ENCODE data around the gene NXNL1. TPM values are rescaled to one million over a fixed set of nuclear protein-coding genes. Genes with fewer than 3 reads are reported as not detected.

Gene NXNL1
- total RNA-seq, 1 experiment from 2014 or later: not detected

DNA sequence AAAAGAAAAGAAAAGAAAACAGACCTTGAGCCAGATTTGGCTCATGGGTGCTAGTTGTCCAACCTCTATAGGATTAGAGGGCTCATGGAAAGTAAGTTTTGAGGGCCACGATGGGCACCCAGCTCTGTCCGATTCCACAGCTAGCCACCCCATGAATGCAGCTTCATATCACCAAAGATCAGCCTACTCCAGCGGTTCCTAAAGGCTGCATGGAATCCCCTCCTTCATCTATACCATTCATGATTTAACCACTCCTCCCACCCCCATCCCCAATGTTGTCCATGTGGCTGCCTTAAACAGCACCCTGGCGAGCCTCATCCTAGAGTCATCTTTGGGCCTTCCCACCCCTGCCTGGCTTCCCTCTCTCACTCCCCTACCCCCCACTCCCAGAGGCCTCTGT, 38.8 kb downstream of the NXNL1 start:
- ChIA-PET CTCF (interaction anchor here (0.5 kb wide), 1 partner anchor 113 kb away, joined by 4 read pairs; no protein-coding TSS in a partner anchor), POLR2A (no interaction called here)
- H3K4me3 Mint-ChIP-seq: no peak overlapping the region
- DNase-seq (ENCODE audit: low spot score) (no peak), ATAC-seq (no peak)
- TF ChIP-seq FOXK1 (CRISPR knock-in tag; IDR thresholded peaks at IDR 0.05): no peak
- no peak for TF ChIP-seq NFATC4 (CRISPR knock-in tag; IDR thresholded peaks at IDR 0.05)
- TF ChIP-seq ZNF425 (CRISPR knock-in tag; conservative IDR thresholded peaks at IDR 0.05): no peak
- no peak for TF ChIP-seq TP53 (CRISPR knock-in tag; IDR thresholded peaks at IDR 0.05)
- peaks cover 29% of the 10 kb centered on the region for H3K4me1 Mint-ChIP-seq
- H3K27ac Mint-ChIP-seq: no peak overlapping the region
- no peaks in the 10 kb centered on the region for H3K9me3 Mint-ChIP-seq
- H3K36me3 Mint-ChIP-seq: peaks cover 4% of the 10 kb centered on the region
- peaks cover 6% of the 10 kb centered on the region for H3K27me3 Mint-ChIP-seq (ENCODE audit: low read depth)

GRCh38 chr19:17420475-17420924, 40.2 kb downstream of the NXNL1 start:
- Mint-ChIP-seq H3K9me3 (no peaks in the 10 kb centered on the region), H3K27ac (no peak overlapping the region), H3K27me3 (ENCODE audit: low read depth) (peaks cover 21% of the 10 kb centered on the region), H3K4me3 (peak overlapping the region; percentile 83), H3K36me3 (peaks cover 4% of the 10 kb centered on the region), H3K4me1 (peaks cover 38% of the 10 kb centered on the region)
- ChIA-PET POLR2A (interaction anchor here (1.8 kb wide), 2 partner anchors 15 to 17 kb away, joined by 11 to 27 read pairs; partner anchors contain the start of gene BST2), CTCF (interaction anchor here (1.4 to 2.7 kb wide), 4 partner anchors 9 to 34 kb away, joined by 6 to 17 read pairs (median 9); no protein-coding TSS in a partner anchor)
- ATAC-seq (peak; percentile 5; the same call in 1 of the 2 replicates), DNase-seq (ENCODE audit: low spot score) (peak; percentile 59)
- TF ChIP-seq ZNF425 (CRISPR knock-in tag; conservative IDR thresholded peaks at IDR 0.05) (no peak), KAT7 (CRISPR knock-in tag; IDR thresholded peaks at IDR 0.05; ENCODE audit: borderline replicate concordance) (0 out of 2 replicates have a peak, but pooled peaks have one; percentile 70), ATF2 (CRISPR knock-in tag; IDR thresholded peaks at IDR 0.05; ENCODE audit: borderline replicate concordance, low read depth) (no peak), ZNF263 (CRISPR knock-in tag; IDR thresholded peaks at IDR 0.05; ENCODE audit: low read depth) (peak; percentile 99), GABPB1 (CRISPR knock-in tag; IDR thresholded peaks at IDR 0.05) (peak; percentile 36; the same call in 1 of the 2 replicates), TEAD4 (CRISPR knock-in tag; IDR thresholded peaks at IDR 0.05) (no peak), CTCF (IDR thresholded peaks at IDR 0.05) (no peak), FOXP4 (CRISPR knock-in tag; IDR thresholded peaks at IDR 0.05) (no peak), ETV6 (CRISPR knock-in tag; IDR thresholded peaks at IDR 0.05) (0 out of 2 replicates have a peak, but pooled peaks have one; percentile 31), NR1H2 (CRISPR knock-in tag; IDR thresholded peaks at IDR 0.05) (no peak), ESRRA (CRISPR knock-in tag; IDR thresholded peaks at IDR 0.05; ENCODE audit: borderline replicate concordance) (no peak), RELA (CRISPR knock-in tag; IDR thresholded peaks at IDR 0.05; ENCODE audit: borderline replicate concordance) (peak; percentile 40; the same call in 1 of the 2 replicates), ATF1 (CRISPR knock-in tag; IDR thresholded peaks at IDR 0.05) (no peak)
- TF ChIP-seq, protein P1, sequence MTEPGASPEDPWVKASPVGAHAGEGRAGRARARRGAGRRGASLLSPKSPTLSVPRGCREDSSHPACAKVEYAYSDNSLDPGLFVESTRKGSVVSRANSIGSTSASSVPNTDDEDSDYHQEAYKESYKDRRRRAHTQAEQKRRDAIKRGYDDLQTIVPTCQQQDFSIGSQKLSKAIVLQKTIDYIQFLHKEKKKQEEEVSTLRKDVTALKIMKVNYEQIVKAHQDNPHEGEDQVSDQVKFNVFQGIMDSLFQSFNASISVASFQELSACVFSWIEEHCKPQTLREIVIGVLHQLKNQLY (CRISPR knock-in tag; IDR thresholded peaks at IDR 0.05): no peak
- TF ChIP-seq, protein P2, sequence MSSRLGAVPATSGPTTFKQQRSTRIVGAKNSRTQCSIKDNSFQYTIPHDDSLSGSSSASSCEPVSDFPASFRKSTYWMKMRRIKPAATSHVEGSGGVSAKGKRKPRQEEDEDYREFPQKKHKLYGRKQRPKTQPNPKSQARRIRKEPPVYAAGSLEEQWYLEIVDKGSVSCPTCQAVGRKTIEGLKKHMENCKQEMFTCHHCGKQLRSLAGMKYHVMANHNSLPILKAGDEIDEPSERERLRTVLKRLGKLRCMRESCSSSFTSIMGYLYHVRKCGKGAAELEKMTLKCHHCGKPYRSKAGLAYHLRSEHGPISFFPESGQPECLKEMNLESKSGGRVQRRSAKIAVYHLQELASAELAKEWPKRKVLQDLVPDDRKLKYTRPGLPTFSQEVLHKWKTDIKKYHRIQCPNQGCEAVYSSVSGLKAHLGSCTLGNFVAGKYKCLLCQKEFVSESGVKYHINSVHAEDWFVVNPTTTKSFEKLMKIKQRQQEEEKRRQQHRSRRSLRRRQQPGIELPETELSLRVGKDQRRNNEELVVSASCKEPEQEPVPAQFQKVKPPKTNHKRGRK (CRISPR knock-in tag; IDR thresholded peaks at IDR 0.05; ENCODE audit: borderline replicate concordance): no peak
- TF ChIP-seq, protein P3, sequence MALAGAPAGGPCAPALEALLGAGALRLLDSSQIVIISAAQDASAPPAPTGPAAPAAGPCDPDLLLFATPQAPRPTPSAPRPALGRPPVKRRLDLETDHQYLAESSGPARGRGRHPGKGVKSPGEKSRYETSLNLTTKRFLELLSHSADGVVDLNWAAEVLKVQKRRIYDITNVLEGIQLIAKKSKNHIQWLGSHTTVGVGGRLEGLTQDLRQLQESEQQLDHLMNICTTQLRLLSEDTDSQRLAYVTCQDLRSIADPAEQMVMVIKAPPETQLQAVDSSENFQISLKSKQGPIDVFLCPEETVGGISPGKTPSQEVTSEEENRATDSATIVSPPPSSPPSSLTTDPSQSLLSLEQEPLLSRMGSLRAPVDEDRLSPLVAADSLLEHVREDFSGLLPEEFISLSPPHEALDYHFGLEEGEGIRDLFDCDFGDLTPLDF (CRISPR knock-in tag; IDR thresholded peaks at IDR 0.05): no peak
